GM06990 (cell line): Measurements from ENCODE around the gene OSBP2.

Experiments
- DNase-seq: peaks from one replicate; pipeline ENCODE4 v3.0.0-alpha.2; 2011; ENCODE audit not compliant: insufficient read length; ENCODE audit errors: extremely low read depth
- H3K27me3 ChIP-seq: replicated peaks from 2 replicates; pipeline ENCODE4 v1.6.0; 2011; ENCODE audit warnings: low read length; ENCODE audit not compliant: control insufficient read depth, insufficient read depth
- H3K36me3 ChIP-seq: 2 replicates; pipeline ENCODE4 v1.5.1; 2011; ENCODE audit warnings: low read length; ENCODE audit not compliant: control insufficient read depth, insufficient read depth
- H3K4me3 ChIP-seq: replicated peaks from 2 replicates; pipeline ENCODE4 v1.5.1; 2011; ENCODE audit warnings: low read depth, mild to moderate bottlenecking, control low read depth, low read length
- TF ChIP-seq, protein P1 (sequence below): IDR thresholded peaks from 2 replicates; pipeline ENCODE4 v1.5.1; 2011; ENCODE audit warnings: low read length, control low read depth, mild to moderate bottlenecking, inconsistent platforms; ENCODE audit not compliant: insufficient read depth, poor library complexity, severe bottlenecking

The OSBP2 gene

DNA sequence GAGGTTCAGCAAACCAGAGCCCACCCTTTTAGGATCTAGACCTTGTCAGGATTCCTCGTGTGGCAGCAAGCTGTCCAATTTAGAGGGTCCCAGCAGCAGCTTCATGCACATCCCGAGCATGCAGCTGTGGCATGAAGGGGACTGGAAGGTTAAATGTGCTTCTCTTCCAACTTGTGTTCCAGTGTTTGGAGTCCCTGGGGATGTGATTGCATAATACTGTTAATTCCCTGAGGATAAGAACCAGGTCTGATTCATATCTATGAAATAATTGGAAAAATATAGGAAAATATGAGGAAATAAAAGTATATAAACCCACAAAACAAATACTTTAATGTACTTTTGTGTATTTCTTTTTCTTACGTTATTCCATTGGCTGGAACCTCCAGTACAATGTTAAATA is 143.4 kb downstream of the OSBP2 start:
- no peak overlapping the region for H3K4me3 ChIP-seq
- TF ChIP-seq, protein P1, sequence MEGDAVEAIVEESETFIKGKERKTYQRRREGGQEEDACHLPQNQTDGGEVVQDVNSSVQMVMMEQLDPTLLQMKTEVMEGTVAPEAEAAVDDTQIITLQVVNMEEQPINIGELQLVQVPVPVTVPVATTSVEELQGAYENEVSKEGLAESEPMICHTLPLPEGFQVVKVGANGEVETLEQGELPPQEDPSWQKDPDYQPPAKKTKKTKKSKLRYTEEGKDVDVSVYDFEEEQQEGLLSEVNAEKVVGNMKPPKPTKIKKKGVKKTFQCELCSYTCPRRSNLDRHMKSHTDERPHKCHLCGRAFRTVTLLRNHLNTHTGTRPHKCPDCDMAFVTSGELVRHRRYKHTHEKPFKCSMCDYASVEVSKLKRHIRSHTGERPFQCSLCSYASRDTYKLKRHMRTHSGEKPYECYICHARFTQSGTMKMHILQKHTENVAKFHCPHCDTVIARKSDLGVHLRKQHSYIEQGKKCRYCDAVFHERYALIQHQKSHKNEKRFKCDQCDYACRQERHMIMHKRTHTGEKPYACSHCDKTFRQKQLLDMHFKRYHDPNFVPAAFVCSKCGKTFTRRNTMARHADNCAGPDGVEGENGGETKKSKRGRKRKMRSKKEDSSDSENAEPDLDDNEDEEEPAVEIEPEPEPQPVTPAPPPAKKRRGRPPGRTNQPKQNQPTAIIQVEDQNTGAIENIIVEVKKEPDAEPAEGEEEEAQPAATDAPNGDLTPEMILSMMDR, result no peak
- no peaks in the 10 kb centered on the region for H3K36me3 ChIP-seq
- H3K27me3 ChIP-seq, result no peaks in the 10 kb centered on the region; the same call in 1 of the 2 replicates
- no peak for DNase-seq

DNA sequence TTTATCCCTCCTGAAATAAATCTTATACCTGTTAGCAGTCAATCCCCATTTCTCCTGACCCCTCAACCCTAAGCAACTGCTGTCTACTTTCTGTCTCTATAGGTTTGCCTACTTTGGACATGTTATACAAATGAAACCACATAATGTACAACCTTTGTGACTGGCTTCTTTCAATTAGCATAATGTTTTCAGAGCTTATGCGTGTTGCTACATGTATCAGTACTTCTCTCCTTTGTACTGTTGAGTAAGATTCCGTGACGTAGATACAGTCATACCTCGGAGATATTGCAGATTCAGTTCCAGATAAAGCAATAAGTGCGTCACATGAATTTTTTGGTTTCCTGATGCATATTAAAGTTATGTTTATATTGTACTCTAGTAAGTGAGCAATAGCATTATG is 146.6 kb downstream of the OSBP2 start:
- Histone ChIP-seq H3K36me3 (no peaks in the 10 kb centered on the region), H3K4me3 (no peak overlapping the region), H3K27me3 (no peaks in the 10 kb centered on the region; the same call in 1 of the 2 replicates)
- TF ChIP-seq, protein P1, result no peak
- DNase-seq, result no peak

- Histone ChIP-seq H3K36me3 (no peaks in the 10 kb centered on the region), H3K4me3 (no peak overlapping the region), H3K27me3 (no peaks in the 10 kb centered on the region)
- TF ChIP-seq, protein P1, result no peak
- DNase-seq, result no peak
Observed at GRCh38 chr22:30843245-30843644, 148.6 kb downstream of the OSBP2 start.

GRCh38 chr22:30847583-30847982 is 152.9 kb downstream of the OSBP2 start:
- H3K27me3 ChIP-seq, result no peaks in the 10 kb centered on the region
- TF ChIP-seq, protein P1, result no peak
- H3K4me3 ChIP-seq, result no peak overlapping the region
- no peaks in the 10 kb centered on the region for H3K36me3 ChIP-seq
- no peak for DNase-seq

DNA sequence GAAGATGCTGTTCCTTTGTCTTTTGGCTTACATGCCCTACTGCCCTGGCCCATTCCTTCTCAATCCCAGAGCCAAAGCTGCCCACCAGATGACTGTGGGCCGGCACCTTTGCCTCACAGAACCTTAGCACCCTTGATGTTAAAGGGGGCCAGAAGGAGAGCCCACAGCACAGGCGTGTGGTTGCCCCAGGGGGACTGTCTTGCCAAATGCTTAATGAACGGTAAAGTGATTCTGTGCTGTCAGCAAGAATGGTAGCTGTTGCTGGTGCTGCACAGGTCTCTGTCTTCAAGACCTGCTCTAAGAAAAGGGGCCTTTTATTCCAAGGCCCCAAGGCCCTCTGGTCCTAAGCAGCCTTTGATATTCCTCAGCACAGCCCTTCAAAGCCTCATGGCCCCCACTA is 160.6 kb downstream of the OSBP2 start:
- TF ChIP-seq, protein P1, result no peak
- DNase-seq, result no peak
- Histone ChIP-seq H3K4me3 (no peak overlapping the region), H3K36me3 (no peaks in the 10 kb centered on the region), H3K27me3 (no peaks in the 10 kb centered on the region)

DNA sequence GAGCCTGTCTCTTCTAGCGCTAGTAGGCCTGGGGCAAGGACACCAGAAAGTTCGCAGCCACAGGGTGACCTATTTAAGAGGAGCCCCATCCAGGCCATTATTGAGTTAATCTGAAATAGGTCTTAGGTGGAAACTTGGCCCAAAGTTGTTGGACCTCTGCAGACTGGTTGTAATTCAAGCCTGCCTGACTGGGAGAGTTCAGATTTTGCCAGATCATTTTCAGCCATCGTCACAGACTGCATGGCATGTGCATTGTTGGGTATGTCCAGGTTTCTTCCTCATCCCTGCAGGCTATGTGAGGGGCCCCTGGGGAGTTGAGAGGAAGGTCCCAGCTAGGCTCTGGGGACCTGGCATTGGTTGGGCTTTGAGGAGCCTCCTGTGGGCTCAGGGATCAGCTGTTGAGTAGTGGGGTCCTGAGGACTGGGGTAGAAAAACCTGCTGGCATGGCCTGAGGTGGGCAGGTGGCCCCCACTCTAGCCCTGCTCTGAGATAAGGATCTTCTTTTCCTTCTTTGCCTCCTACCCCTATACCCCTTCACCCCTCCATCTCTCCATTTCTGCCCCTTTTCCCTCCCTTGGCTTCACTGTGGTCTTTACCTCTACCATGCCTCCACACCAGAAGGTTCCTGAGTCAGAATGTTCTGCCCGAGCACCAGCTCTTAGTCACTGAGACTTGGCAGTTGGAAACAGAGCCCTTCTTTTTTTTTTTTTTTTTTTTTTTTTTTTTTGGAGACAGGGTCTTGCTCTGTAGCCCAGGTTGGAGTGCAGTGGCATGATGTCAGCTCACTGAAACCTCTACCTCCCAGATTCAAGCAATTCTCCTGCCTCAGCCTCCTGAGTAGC is 161.2 kb downstream of the OSBP2 start:
- TF ChIP-seq, protein P1, result no peak
- H3K36me3 ChIP-seq, result no peaks in the 10 kb centered on the region
- H3K4me3 ChIP-seq, result no peak overlapping the region
- no peak for DNase-seq
- no peaks in the 10 kb centered on the region for H3K27me3 ChIP-seq
